OCI-M2 (cell line): Measurements from ENCODE around the gene PDE11A.

ENCODE experiments used
- DNase-seq: peaks from one replicate; lab custom pipeline; 2025; ENCODE audit not compliant: unreplicated experiment; lab: John Stamatoyannopoulos, UW

The PDE11A gene

GRCh38 chr2:177638507-177638906 is 434.1 kb downstream of the PDE11A start:
- DNase-seq = no peak

DNA sequence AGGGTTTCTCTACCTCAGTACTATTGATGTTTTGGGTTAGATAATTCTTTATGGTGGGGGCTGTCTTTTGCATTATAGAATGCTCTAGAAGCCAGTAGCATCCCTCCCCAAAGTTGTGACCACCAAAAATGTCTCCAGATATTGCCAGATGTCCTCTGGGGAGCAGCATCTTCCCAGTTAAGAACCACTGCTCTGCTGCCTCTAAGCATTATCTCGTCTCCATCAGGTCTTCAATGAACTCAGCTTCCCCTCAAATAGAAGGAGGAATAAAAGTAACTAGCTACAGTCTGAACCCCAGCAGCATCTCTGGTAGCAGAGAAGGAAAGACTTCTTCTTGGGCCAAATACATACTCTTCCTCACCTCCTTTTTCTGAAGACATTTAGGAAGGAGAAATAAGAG is 435.9 kb downstream of the PDE11A start:
- DNase-seq = no peak

GRCh38 chr2:177635696-177636095 is 436.9 kb downstream of the PDE11A start:
- DNase-seq = no peak

GRCh38 chr2:177633910-177634294 is 438.7 kb downstream of the PDE11A start:
- DNase-seq = no peak

DNA sequence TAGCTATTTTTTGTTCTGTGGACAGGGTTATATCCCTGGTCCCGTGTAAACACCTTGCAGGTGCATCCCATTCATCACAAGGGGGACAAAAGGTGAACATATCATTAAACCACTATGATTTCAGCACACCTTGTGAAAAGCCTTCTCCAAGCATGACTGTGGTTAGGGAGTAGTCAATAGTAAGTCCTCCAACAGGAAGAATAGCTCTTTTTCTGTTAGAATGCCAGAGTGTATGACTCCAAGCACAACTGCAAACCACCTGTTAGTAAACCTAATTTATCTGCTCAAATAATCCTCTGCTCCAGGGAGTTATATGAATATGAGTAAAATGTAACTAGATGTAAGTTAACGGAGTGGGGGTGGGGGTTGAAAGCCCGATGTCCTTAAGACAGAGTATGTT is 439.5 kb downstream of the PDE11A start:
- DNase-seq = no peak

DNA sequence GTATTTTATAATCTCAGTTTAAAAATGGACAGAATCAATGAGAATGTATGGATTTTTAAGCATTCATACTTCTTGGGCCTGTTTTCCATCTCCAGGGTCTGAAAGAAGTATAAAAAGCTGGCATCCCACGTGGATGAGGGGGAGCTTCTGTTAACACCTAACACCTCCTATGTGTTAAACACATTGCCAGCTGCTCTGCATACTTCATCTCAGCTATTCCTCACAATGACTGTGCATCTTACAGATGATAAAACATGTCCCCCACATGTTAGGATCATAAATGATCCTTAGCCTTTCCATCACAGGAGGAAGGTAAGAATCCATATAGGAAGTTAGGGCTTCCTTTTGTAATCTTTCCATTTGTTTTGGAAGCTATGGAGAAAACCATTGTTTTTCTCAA is 440.9 kb downstream of the PDE11A start:
- DNase-seq = no peak

GRCh38 chr2:177629357-177630024 is 443.1 kb downstream of the PDE11A start:
- DNase-seq = no peak

DNA sequence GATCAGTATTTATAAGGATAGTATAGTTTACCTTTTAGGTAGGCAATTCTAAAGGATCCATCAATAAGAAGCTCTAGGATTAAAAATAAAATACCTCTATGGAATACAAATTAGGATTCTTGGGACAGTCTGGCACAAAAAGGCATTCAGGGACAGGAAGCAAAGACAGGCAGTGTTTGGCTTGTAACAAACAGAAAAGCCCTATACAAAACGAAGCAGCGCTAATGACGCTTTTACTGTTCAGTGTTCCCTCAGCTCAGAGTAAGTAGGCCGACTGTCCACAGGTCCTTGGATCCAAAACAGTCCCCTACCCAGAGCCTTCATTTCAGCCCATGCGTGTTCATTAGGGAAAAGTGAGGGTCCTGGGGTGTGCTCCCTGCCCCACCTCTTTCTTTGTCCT is 443.7 kb downstream of the PDE11A start:
- no peak for DNase-seq

GRCh38 chr2:177625744-177626650 is 446.6 kb downstream of the PDE11A start:
- no peak for DNase-seq

DNA sequence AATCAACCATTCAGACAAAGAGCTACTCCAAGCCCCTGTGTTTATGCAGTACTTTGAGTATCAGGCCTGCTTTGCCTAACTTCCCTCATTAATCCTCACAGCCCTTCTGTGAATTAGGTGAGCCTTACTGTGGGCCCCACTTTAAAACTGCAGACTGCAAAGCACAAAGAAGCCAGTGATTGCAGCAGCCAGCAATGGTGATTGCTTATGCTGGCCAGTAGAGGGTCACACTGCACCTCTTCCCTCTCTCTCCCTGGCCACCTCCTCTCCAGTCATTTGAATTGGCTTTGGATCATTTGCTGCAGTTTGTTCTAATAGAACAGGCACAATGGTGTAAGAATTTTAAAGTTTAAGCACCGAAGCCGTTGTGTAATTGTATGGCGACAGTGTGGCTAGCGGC is 450.1 kb downstream of the PDE11A start:
- no peak for DNase-seq

- DNase-seq = no peak
Measured at GRCh38 chr2:177619986-177620385, 452.6 kb downstream of the PDE11A start.

- no peak for DNase-seq
Measured at GRCh38 chr2:177619461-177619860, 453.1 kb downstream of the PDE11A start.

GRCh38 chr2:177618255-177619253 is 454.0 kb downstream of the PDE11A start:
- DNase-seq = peak; percentile 46

DNA sequence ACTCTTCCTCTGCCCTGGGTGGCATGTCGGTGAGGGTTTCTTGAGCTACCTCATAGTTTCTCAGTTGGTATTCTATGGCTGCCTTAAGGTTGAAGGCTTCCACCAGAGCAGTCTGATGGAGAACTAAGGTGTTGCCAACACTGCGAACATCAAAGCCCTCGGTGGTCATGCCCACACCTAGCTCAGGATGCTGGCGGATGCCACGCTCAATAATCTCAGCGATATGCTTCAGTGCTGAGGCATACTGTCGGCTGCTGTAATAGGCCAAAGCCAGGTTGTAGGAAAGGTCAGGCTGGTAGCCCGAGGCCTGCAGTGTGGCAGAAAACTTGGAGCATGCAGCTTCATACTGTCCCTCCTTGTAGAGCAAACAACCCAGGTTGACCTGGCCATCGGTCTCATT is 454.7 kb downstream of the PDE11A start:
- no peak for DNase-seq

DNA sequence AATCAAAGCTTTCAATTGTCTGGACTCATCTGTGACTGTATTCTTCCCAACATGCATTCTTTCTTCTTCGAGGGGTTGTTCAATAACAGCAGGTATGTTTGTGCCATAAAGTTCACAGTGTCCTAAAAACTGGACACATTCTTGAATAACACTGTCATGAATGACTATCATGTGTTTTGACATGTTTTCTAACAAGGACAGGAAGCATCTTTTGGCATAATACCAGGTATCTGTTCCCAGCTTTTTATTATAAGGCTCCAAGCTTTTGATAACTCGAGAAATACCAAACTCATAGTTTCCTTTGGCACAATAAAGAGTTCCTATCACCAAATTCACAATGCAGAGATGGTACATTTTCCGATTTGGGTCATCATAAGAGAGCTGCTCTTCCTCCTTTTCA is 455.8 kb downstream of the PDE11A start:
- no peak for DNase-seq

DNA sequence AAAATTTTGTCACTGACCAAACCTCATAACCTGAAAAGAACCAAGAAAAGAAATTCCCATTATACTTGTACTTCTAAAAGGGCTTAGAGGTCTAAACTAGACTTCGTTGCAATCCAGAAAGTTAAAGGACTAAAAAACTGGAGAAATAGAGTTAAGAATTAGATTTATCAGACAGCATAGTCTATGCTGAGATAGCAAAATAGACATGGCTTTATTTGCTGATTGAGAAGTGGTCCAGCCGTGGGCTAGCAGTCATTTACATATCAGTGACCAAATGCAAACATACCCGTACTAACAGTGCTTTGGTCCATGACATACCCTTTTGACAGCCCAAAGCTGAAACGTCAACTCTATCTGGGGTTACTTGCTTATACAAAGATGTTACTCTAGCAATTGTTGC is 456.5 kb downstream of the PDE11A start:
- no peak for DNase-seq

DNA sequence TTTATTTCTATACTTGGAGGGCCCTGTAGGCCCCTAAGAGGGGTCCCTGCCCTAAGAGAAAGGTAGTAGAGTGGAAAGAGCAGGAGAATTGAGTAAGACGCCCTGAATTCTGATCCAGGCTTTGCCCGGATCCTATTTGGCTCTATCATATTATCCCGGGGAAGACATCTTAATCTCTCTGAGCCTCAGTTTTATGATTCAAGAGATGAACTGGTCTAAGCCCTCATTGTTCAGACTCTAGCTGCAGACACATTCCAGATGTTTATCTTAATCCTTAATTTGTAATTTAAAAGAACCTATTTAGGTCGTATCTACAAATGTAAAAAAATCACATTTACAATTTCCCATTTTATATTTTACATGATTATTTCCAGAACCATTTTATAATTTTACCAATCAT is 459.9 kb downstream of the PDE11A start:
- DNase-seq = no peak

- no peak for DNase-seq
Measured at GRCh38 chr2:177611310-177611886, 461.2 kb downstream of the PDE11A start.

DNA sequence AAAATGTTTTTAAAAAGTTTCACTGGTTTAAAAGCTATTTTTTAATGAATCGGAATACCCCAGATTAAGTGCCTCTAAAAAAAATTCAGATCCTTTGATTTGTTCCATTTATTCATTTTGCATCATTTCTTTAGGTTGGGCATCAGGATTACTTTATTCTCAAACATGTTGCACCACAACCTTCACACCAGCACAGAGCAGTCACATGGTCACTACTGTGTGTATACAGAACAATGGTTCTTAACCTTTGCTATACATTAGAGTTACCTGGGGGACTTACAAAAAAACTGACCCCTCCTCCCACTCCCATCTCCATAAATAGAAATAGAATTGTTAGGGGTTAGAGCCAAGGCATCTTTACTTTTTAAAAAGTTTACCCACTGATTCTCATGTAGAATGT is 461.8 kb downstream of the PDE11A start:
- no peak for DNase-seq

GRCh38 chr2:177606636-177607035 is 465.9 kb downstream of the PDE11A start:
- DNase-seq = no peak
